Aorta (tissue), 5 donors: ENCODE data around the gene HAUS7. TPM values are rescaled to one million over a fixed set of nuclear protein-coding genes. Genes with fewer than 3 reads are reported as not detected.

Source experiments
- ATAC-seq: fragments of 200-7000 bp; cut with Tn5 transposase; one replicate; pipeline ENCODE4 v1.9.1; 2022; ENCODE audit warnings: moderate library complexity; ENCODE audit not compliant: low FRiP score
- DNase-seq, 2 donors: peaks; one replicate each; pipeline ENCODE4 v3.0.0-alpha.2; 2020
- H3K27ac ChIP-seq, 2 donors: one replicate each; pipeline ENCODE4 v1.5.1; 2013; ENCODE audit warnings: low read length in 2 of 2, mild to moderate bottlenecking in 2 of 2, moderate library complexity in 2 of 2, control low read depth in 1 of 2, inconsistent platforms in 1 of 2, low read depth in 1 of 2
- H3K27me3 ChIP-seq, 2 donors: one replicate each; pipeline ENCODE4 v1.6.1; 2013; ENCODE audit warnings: control low read depth in 1 of 2, low read length in 1 of 2, mild to moderate bottlenecking in 1 of 2, moderate library complexity in 1 of 2; ENCODE audit not compliant: insufficient read depth in 2 of 2, control insufficient read depth in 1 of 2
- H3K36me3 ChIP-seq, 2 donors: one replicate each; pipeline ENCODE4 v1.6.1; 2013; ENCODE audit warnings: control low read depth in 1 of 2, low read length in 1 of 2, mild to moderate bottlenecking in 1 of 2; ENCODE audit not compliant: insufficient read depth in 2 of 2, control insufficient read depth in 1 of 2
- H3K4me1 ChIP-seq, 2 donors: one replicate each; pipeline ENCODE4 v1.6.1; 2013; ENCODE audit warnings: low read length in 2 of 2, control low read depth in 1 of 2, mild to moderate bottlenecking in 1 of 2, moderate library complexity in 1 of 2; ENCODE audit not compliant: insufficient read depth in 2 of 2, control insufficient read depth in 1 of 2
- H3K4me3 ChIP-seq, 2 donors: one replicate each; pipeline ENCODE4 v1.5.1; 2013; ENCODE audit warnings: low read length in 2 of 2, control low read depth in 1 of 2, mild to moderate bottlenecking in 1 of 2
- H3K9me3 ChIP-seq: one replicate; pipeline ENCODE4 v1.6.1; 2013; ENCODE audit warnings: mild to moderate bottlenecking, low read length; ENCODE audit not compliant: control insufficient read depth
- WGBS, 2 donors: extraction: QIAGEN DNeasy Blood & Tissue Kit; methylation state at CpG; one replicate each; pipeline ENCODE4 v1.1.7; 2013; 5-methylcytosine and 5-hydroxymethylcytosine counted together
- intact Hi-C, 2 donors: fragments of 100-400 bp; cut with DNase I; formaldehyde crosslinking; loops; one replicate each; pipeline versions ENCODE4 v1.14.2 to v1.15.0; 2022
- polyA plus RNA-seq, 2 donors: library from polyadenylated mRNA; stranded (reverse); fragments of 200-250 nt; gene quantifications; one replicate each; pipeline ENCODE4 v1.2.3, GENCODE V29; 2013
- total RNA-seq, 2 donors: library from RNA; stranded (reverse); fragmentation: NEBNext Ultra II Directional; extraction: Animal tissue kit (Norgen Biotek cat#: 25700); gene quantifications; one replicate each; pipeline ENCODE4 v1.2.1, GENCODE V29; 2021
- donor health status: healthy with polysubstance abuse.
- donor health status: Bipolar disorder and iron deficiency.
- donor health status: DM: no; HTN: no; CAD: no.
- donor health status: DM: no; HTN: no; CAD: no.
- donor health status: DM: yes; HTN: yes; CAD: no.

Gene HAUS7
- total and polyA plus RNA-seq, 4 donors: 33.1 to 686 (median 55.3) TPM

GRCh38 chrX:153468008-153468580 lies 2.3 kb downstream of the HAUS7 start:
- intact Hi-C loops: loop anchor here in 1 of 2 donors (10.0 kb wide), 1 partner anchor 433 kb away; no protein-coding TSS in a partner anchor
- H3K36me3 ChIP-seq: no peaks in the 10 kb centered on the region
- no peak for DNase-seq
- no peak overlapping the region for H3K27ac ChIP-seq
- H3K9me3 ChIP-seq: no peaks in the 10 kb centered on the region
- ATAC-seq: no peak
- no peaks in the 10 kb centered on the region for H3K27me3 ChIP-seq
- WGBS, 2 donors: 81 to 87% methylated on average over 9 to 12 of the region's 12 CpGs
- H3K4me1 ChIP-seq: no peaks in the 10 kb centered on the region
- no peak overlapping the region for H3K4me3 ChIP-seq

GRCh38 chrX:153465691-153466380 lies 4.5 kb downstream of the HAUS7 start:
- H3K9me3 ChIP-seq: no peaks in the 10 kb centered on the region
- DNase-seq (no peak), ATAC-seq (no peak)
- no peak overlapping the region for H3K27ac ChIP-seq
- no peak overlapping the region for H3K4me3 ChIP-seq
- WGBS, 2 donors: 86 to 88% methylated on average over 19 of the region's 19 CpGs
- intact Hi-C loops: loop anchor here in 1 of 2 donors (10.0 kb wide), 1 partner anchor 431 kb away; no protein-coding TSS in a partner anchor
- no peaks in the 10 kb centered on the region for H3K4me1 ChIP-seq
- no peaks in the 10 kb centered on the region for H3K36me3 ChIP-seq
- H3K27me3 ChIP-seq: no peaks in the 10 kb centered on the region

- WGBS, 2 donors: 78 to 80% methylated on average over 5 of the region's 5 CpGs
- Histone ChIP-seq H3K4me3 (no peak overlapping the region), H3K4me1 (no peaks in the 10 kb centered on the region), H3K27me3 (no peaks in the 10 kb centered on the region), H3K27ac (no peak overlapping the region), H3K36me3 (no peaks in the 10 kb centered on the region), H3K9me3 (no peaks in the 10 kb centered on the region)
- DNase-seq: no peak
- intact Hi-C loops: loop anchor here in 1 of 2 donors (10.0 kb wide), 1 partner anchor 429 kb away; no protein-coding TSS in a partner anchor
- ATAC-seq: no peak
These were observed 6.3 kb downstream of the HAUS7 start for GRCh38 chrX:153464116-153464515.

- ATAC-seq (no peak), DNase-seq (no peak)
- Histone ChIP-seq H3K4me1 (no peaks in the 10 kb centered on the region), H3K27ac (no peak overlapping the region), H3K9me3 (no peaks in the 10 kb centered on the region), H3K27me3 (no peaks in the 10 kb centered on the region), H3K36me3 (no peaks in the 10 kb centered on the region), H3K4me3 (no peak overlapping the region)
- intact Hi-C loops: loop anchor here in 1 of 2 donors (10.0 kb wide), 1 partner anchor 429 kb away; no protein-coding TSS in a partner anchor
- 75 to 78% methylated on average over 12 of the region's 12 CpGs for WGBS, 2 donors
These were observed 6.8 kb downstream of the HAUS7 start for GRCh38 chrX:153463556-153463955.

- no peaks in the 10 kb centered on the region for H3K4me1 ChIP-seq
- H3K27ac ChIP-seq: no peak overlapping the region
- no peaks in the 10 kb centered on the region for H3K36me3 ChIP-seq
- ATAC-seq: no peak
- WGBS, 2 donors: 86 to 87% methylated on average over 6 of the region's 6 CpGs
- H3K27me3 ChIP-seq: no peaks in the 10 kb centered on the region
- no peak for DNase-seq
- H3K9me3 ChIP-seq: no peaks in the 10 kb centered on the region
- intact Hi-C loops: loop anchor here in 1 of 2 donors (10.0 kb wide), 1 partner anchor 428 kb away; no protein-coding TSS in a partner anchor
- H3K4me3 ChIP-seq: no peak overlapping the region
These were observed 7.3 kb downstream of the HAUS7 start for GRCh38 chrX:153463031-153463430.

GRCh38 chrX:153462291-153462690 lies 8.1 kb downstream of the HAUS7 start:
- 91 to 92% methylated on average over 10 of the region's 10 CpGs for WGBS, 2 donors
- no peak for ATAC-seq
- intact Hi-C loops: loop anchor here in 1 of 2 donors (10.0 kb wide), 1 partner anchor 427 kb away; no protein-coding TSS in a partner anchor

GRCh38 chrX:153460826-153461225 lies 9.6 kb downstream of the HAUS7 start:
- Histone ChIP-seq H3K27ac (no peak overlapping the region), H3K4me3 (no peak overlapping the region), H3K4me1 (no peaks in the 10 kb centered on the region), H3K36me3 (no peaks in the 10 kb centered on the region), H3K9me3 (no peaks in the 10 kb centered on the region), H3K27me3 (no peaks in the 10 kb centered on the region)
- DNase-seq (peak in 1 of 2 donors; percentile 65), ATAC-seq (no peak)
- 34 to 54% methylated on average over 7 of the region's 7 CpGs for WGBS, 2 donors
- intact Hi-C loops: loop anchor here in 1 of 2 donors (10.0 kb wide), 1 partner anchor 426 kb away; no protein-coding TSS in a partner anchor

More at GRCh38 chrX:153462291-153462690, 8.1 kb downstream of the HAUS7 start:
- Histone ChIP-seq H3K27ac (no peak overlapping the region), H3K27me3 (no peaks in the 10 kb centered on the region), H3K4me3 (no peak overlapping the region), H3K9me3 (no peaks in the 10 kb centered on the region), H3K36me3 (no peaks in the 10 kb centered on the region), H3K4me1 (no peaks in the 10 kb centered on the region)
- DNase-seq: no peak

- intact Hi-C loops: loop anchor here in 1 of 2 donors (10.0 kb wide), 1 partner anchor 425 kb away; no protein-coding TSS in a partner anchor
- H3K27me3 ChIP-seq: no peaks in the 10 kb centered on the region
- no peak for DNase-seq
- H3K4me3 ChIP-seq: no peak overlapping the region
- no peaks in the 10 kb centered on the region for H3K9me3 ChIP-seq
- no peaks in the 10 kb centered on the region for H3K4me1 ChIP-seq
- WGBS, 2 donors: 68 to 78% methylated on average over 4 of the region's 4 CpGs
- ATAC-seq: no peak
- H3K36me3 ChIP-seq: no peaks in the 10 kb centered on the region
- H3K27ac ChIP-seq: no peak overlapping the region
These were observed 10.4 kb downstream of the HAUS7 start for GRCh38 chrX:153459986-153460385.
